ENCODE data around the gene CDHR2.
A peak's percentile ranks its signal among the peaks of the same experiment; 100 is the strongest.

Gene CDHR2

DNA sequence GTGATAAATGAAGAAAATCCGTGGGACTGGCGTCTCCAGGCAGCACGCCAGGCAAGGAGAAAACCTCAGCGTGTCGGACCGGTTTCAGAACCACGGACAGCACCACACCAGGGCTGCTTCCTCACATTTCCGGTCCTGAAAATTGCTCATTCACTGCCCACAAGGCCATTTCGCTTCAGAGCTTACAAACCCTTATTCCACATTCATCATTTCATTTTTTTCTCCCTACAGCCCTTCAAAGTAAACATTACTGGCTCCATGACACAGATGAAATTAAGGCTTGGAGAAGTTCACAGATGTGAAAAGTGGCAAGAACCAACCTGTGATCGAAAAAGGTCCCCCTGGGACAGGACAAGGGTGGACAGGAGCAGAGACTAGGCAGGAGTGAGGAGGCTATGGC lies 62.3 kb downstream of the CDHR2 start:
- TF ChIP-seq NFIC (IDR thresholded peaks at IDR 0.05) (no peak), ZBTB7A (IDR thresholded peaks at IDR 0.05; ENCODE audit: low read depth) (no peak), EGR1 (IDR thresholded peaks at IDR 0.05) (no peak), EP300 (IDR thresholded peaks at IDR 0.05; ENCODE audit: borderline replicate concordance) (no peak), TCF12 (IDR thresholded peaks at IDR 0.05; ENCODE audit: low read depth) (no peak), YY1 (IDR thresholded peaks at IDR 0.05; ENCODE audit: low read depth) (no peak), RAD21 (IDR thresholded peaks at IDR 0.05; ENCODE audit: low read depth) (no peak), TAF1 (IDR thresholded peaks at IDR 0.05; ENCODE audit: low read depth) (no peak)
- TF ChIP-seq, protein P1, sequence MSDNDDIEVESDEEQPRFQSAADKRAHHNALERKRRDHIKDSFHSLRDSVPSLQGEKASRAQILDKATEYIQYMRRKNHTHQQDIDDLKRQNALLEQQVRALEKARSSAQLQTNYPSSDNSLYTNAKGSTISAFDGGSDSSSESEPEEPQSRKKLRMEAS (IDR thresholded peaks at IDR 0.05): peak; percentile 66
- TF ChIP-seq, protein P2, sequence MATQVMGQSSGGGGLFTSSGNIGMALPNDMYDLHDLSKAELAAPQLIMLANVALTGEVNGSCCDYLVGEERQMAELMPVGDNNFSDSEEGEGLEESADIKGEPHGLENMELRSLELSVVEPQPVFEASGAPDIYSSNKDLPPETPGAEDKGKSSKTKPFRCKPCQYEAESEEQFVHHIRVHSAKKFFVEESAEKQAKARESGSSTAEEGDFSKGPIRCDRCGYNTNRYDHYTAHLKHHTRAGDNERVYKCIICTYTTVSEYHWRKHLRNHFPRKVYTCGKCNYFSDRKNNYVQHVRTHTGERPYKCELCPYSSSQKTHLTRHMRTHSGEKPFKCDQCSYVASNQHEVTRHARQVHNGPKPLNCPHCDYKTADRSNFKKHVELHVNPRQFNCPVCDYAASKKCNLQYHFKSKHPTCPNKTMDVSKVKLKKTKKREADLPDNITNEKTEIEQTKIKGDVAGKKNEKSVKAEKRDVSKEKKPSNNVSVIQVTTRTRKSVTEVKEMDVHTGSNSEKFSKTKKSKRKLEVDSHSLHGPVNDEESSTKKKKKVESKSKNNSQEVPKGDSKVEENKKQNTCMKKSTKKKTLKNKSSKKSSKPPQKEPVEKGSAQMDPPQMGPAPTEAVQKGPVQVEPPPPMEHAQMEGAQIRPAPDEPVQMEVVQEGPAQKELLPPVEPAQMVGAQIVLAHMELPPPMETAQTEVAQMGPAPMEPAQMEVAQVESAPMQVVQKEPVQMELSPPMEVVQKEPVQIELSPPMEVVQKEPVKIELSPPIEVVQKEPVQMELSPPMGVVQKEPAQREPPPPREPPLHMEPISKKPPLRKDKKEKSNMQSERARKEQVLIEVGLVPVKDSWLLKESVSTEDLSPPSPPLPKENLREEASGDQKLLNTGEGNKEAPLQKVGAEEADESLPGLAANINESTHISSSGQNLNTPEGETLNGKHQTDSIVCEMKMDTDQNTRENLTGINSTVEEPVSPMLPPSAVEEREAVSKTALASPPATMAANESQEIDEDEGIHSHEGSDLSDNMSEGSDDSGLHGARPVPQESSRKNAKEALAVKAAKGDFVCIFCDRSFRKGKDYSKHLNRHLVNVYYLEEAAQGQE (IDR thresholded peaks at IDR 0.05; ENCODE audit: low read depth): peak; percentile 92
- TF ChIP-seq, protein P3, sequence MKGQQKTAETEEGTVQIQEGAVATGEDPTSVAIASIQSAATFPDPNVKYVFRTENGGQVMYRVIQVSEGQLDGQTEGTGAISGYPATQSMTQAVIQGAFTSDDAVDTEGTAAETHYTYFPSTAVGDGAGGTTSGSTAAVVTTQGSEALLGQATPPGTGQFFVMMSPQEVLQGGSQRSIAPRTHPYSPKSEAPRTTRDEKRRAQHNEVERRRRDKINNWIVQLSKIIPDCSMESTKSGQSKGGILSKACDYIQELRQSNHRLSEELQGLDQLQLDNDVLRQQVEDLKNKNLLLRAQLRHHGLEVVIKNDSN (IDR thresholded peaks at IDR 0.05): no peak

DNA sequence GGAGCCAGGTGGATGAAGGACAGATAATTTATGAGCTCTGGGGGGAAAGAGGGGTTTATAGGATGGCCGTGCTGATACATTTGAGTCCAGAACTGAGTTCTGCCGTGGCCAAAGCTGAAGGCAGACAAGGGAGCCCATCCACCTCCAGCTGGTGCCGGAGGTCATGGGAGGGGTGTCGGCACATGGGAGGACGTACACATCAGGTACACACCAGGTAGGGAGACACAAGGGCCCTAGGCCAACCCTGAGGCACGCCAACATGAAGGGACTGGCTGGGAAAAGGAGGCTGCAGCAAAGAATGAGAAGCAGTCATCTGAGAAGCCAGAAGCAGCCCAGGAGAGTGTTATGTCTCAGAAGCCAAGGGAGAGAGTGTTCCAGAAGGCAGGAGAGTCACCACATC lies 62.9 kb downstream of the CDHR2 start:
- TF ChIP-seq, protein P3 (IDR thresholded peaks at IDR 0.05): no peak
- TF ChIP-seq ZBTB7A (IDR thresholded peaks at IDR 0.05; ENCODE audit: low read depth): no peak
- TF ChIP-seq, protein P1 (IDR thresholded peaks at IDR 0.05): no peak
- no peak for TF ChIP-seq FOXM1 (IDR thresholded peaks at IDR 0.05; ENCODE audit: borderline replicate concordance, low read depth)
- no peak for TF ChIP-seq YY1 (IDR thresholded peaks at IDR 0.05; ENCODE audit: low read depth)
- no peak for TF ChIP-seq NFIC (IDR thresholded peaks at IDR 0.05)
- TF ChIP-seq TAF1 (IDR thresholded peaks at IDR 0.05; ENCODE audit: low read depth): no peak
- TF ChIP-seq CREB1 (IDR thresholded peaks at IDR 0.05; ENCODE audit: low read depth): no peak

DNA sequence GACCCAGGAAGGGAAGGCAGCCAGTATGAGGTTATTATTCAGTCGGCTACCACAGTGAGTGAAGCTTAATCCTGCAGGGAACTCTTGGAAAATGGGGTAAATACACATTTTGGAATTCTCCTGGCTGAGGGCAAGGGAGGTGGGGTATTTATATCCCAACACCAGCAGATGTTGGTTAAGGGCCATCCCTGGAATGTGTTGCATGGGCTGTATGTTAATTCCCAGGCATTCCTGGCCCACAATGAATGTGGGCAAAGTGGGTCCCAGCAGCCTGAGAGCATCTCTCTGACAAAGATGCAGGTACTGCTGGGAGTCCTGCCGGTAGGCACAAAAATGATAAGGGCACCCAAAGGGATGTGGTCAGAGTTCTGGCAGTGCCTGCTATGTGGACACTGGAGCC lies 63.7 kb downstream of the CDHR2 start:
- no peak for TF ChIP-seq RAD21 (IDR thresholded peaks at IDR 0.05; ENCODE audit: low read depth)
- TF ChIP-seq, protein P3 (IDR thresholded peaks at IDR 0.05): no peak
- TF ChIP-seq, protein P2 (IDR thresholded peaks at IDR 0.05; ENCODE audit: low read depth): no peak
- no peak for TF ChIP-seq TAF1 (IDR thresholded peaks at IDR 0.05; ENCODE audit: low read depth)
- no peak for TF ChIP-seq ZBTB7A (IDR thresholded peaks at IDR 0.05; ENCODE audit: low read depth)
- TF ChIP-seq, protein P1 (IDR thresholded peaks at IDR 0.05): no peak
- no peak for TF ChIP-seq TCF12 (IDR thresholded peaks at IDR 0.05; ENCODE audit: low read depth)
- TF ChIP-seq FOXM1 (IDR thresholded peaks at IDR 0.05; ENCODE audit: borderline replicate concordance, low read depth): no peak
- TF ChIP-seq YY1 (IDR thresholded peaks at IDR 0.05; ENCODE audit: low read depth): no peak
- TF ChIP-seq NFIC (IDR thresholded peaks at IDR 0.05): no peak
- TF ChIP-seq CREB1 (IDR thresholded peaks at IDR 0.05; ENCODE audit: low read depth): no peak
- no peak for TF ChIP-seq CEBPB (IDR thresholded peaks at IDR 0.05)
- no peak for TF ChIP-seq EP300 (IDR thresholded peaks at IDR 0.05; ENCODE audit: borderline replicate concordance)
- no peak for TF ChIP-seq EGR1 (IDR thresholded peaks at IDR 0.05)
- TF ChIP-seq TEAD4 (IDR thresholded peaks at IDR 0.05): no peak

DNA sequence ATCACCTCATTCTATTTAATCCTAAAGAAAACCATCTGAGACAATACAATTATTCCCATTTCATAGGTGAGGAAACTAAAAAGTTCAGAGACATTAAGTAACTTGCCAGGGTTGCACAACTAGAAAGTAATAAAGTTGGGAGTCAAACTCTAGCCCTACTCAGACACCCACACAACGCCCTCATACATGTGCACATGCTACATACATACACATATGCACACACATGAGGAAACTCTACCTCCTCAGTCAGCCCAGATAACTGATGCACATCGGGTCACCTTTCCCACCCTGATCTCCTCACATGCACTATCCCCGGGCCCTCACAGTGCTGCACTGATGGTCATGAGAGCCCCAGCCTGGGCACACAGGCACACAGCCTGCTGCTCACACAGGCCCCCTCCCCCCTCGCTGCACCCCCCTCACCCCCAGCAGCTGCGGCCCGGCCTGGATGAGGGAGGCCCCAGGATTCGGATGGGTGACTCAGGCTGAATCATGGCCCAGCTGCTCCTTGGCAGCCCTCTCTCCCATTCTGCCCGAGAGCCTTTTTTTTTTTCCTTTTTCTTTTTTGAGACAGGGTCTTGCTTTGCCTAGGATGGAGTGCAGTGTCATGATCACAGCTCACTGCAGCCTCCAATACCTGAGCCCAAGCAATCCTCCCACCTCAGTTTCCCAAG lies 65.8 kb downstream of the CDHR2 start:
- TF ChIP-seq, protein P2 (IDR thresholded peaks at IDR 0.05; ENCODE audit: low read depth): no peak
- TF ChIP-seq, protein P3 (IDR thresholded peaks at IDR 0.05): no peak
- TF ChIP-seq NFIC (IDR thresholded peaks at IDR 0.05) (no peak), ZBTB7A (IDR thresholded peaks at IDR 0.05; ENCODE audit: low read depth) (no peak)
